ENCODE measurements around the gene MARVELD3.

MARVELD3 gene

GRCh38 chr16:71670537-71670936, 44.6 kb downstream of the MARVELD3 start:
- no peak overlapping the region for H3K9ac ChIP-seq (ENCODE audit: low read length)
- H2BK15ac ChIP-seq (ENCODE audit: low read depth, poor library complexity, severe bottlenecking) = no peak overlapping the region
- H3K14ac ChIP-seq (ENCODE audit: low read length in 2 of 2) = no peak overlapping the region
- peaks cover 4% of the 10 kb centered on the region for H3K79me1 ChIP-seq (replicated peaks; ENCODE audit: low read length, poor library complexity, severe bottlenecking)
- DNase-seq = no peak
- H3K9me3 ChIP-seq (ENCODE audit: control insufficient read depth, low read length) = no peaks in the 10 kb centered on the region
- H4K91ac ChIP-seq (ENCODE audit: low read length) = no peak overlapping the region
- 84% methylated on average over 4 of the region's 4 CpGs for WGBS
- H2AK5ac ChIP-seq (ENCODE audit: low read length, severe bottlenecking) = no peak overlapping the region
- peaks cover 16 to 89% of the 10 kb centered on the region in 2 experiments for H3K36me3 ChIP-seq (ENCODE audit: control insufficient read depth in 1 of 2, insufficient read depth in 2 of 2, low read depth in 1 of 2, low read length in 2 of 2)
- H3K18ac ChIP-seq (ENCODE audit: low read depth in 1 of 2, low read length in 2 of 2) = no peak overlapping the region
- H2BK12ac ChIP-seq (ENCODE audit: low read length in 2 of 2) = no peak overlapping the region
- no peaks in the 10 kb centered on the region for H3K4me1 ChIP-seq (ENCODE audit: control insufficient read depth, insufficient read depth, low read depth, low read length)
- no peak overlapping the region for H2BK120ac ChIP-seq (ENCODE audit: low read depth, low read length)
- H2BK5ac ChIP-seq (ENCODE audit: low read depth, low read length, poor library complexity, severe bottlenecking) = no peak overlapping the region
- no peak overlapping the region for H3K4ac ChIP-seq (ENCODE audit: low read depth in 1 of 2, low read length in 2 of 2)
- H3K4me3 ChIP-seq (ENCODE audit: insufficient read depth in 1 of 2, low read depth in 1 of 2, low read length in 2 of 2) = no peak overlapping the region
- no peak overlapping the region for H4K8ac ChIP-seq (ENCODE audit: low read length)
- H3K27ac ChIP-seq (ENCODE audit: low read length, poor library complexity, severe bottlenecking) = no peak overlapping the region
- H2AFZ ChIP-seq (ENCODE audit: low read depth, low read length) = no peak overlapping the region
- no peaks in the 10 kb centered on the region for H3K27me3 ChIP-seq (ENCODE audit: control insufficient read depth in 1 of 2, insufficient read depth in 1 of 2, low read length in 2 of 2)
- no peak overlapping the region for H3K4me2 ChIP-seq (ENCODE audit: low read length, poor library complexity, severe bottlenecking)
- H3K23ac ChIP-seq (ENCODE audit: low read length in 2 of 2) = peak overlapping the region in 1 of 2 experiments; percentile 64

GRCh38 chr16:71671165-71671564, 45.2 kb downstream of the MARVELD3 start:
- no peak overlapping the region for H2BK5ac ChIP-seq (ENCODE audit: low read depth, low read length, poor library complexity, severe bottlenecking)
- H3K9me3 ChIP-seq (ENCODE audit: control insufficient read depth, low read length) = no peaks in the 10 kb centered on the region
- H3K27ac ChIP-seq (ENCODE audit: low read length, poor library complexity, severe bottlenecking) = no peak overlapping the region
- no peak overlapping the region for H2BK15ac ChIP-seq (ENCODE audit: low read depth, poor library complexity, severe bottlenecking)
- H3K4me1 ChIP-seq (ENCODE audit: control insufficient read depth, insufficient read depth, low read depth, low read length) = no peaks in the 10 kb centered on the region
- H3K23ac ChIP-seq (ENCODE audit: low read length in 2 of 2) = no peak overlapping the region
- H2BK12ac ChIP-seq (ENCODE audit: low read length in 2 of 2) = no peak overlapping the region
- H3K4ac ChIP-seq (ENCODE audit: low read depth in 1 of 2, low read length in 2 of 2) = no peak overlapping the region
- H2AFZ ChIP-seq (ENCODE audit: low read depth, low read length) = no peak overlapping the region
- peaks cover 16 to 89% of the 10 kb centered on the region in 2 experiments for H3K36me3 ChIP-seq (ENCODE audit: control insufficient read depth in 1 of 2, insufficient read depth in 2 of 2, low read depth in 1 of 2, low read length in 2 of 2)
- no peak overlapping the region for H2BK120ac ChIP-seq (ENCODE audit: low read depth, low read length)
- H4K91ac ChIP-seq (ENCODE audit: low read length) = no peak overlapping the region
- no peak overlapping the region for H2AK5ac ChIP-seq (ENCODE audit: low read length, severe bottlenecking)
- H3K4me3 ChIP-seq (ENCODE audit: insufficient read depth in 1 of 2, low read depth in 1 of 2, low read length in 2 of 2) = no peak overlapping the region
- no peak overlapping the region for H3K9ac ChIP-seq (ENCODE audit: low read length)
- H4K8ac ChIP-seq (ENCODE audit: low read length) = no peak overlapping the region
- peaks cover 4% of the 10 kb centered on the region for H3K79me1 ChIP-seq (replicated peaks; ENCODE audit: low read length, poor library complexity, severe bottlenecking)
- no peaks in the 10 kb centered on the region for H3K27me3 ChIP-seq (ENCODE audit: control insufficient read depth in 1 of 2, insufficient read depth in 1 of 2, low read length in 2 of 2)
- H3K18ac ChIP-seq (ENCODE audit: low read depth in 1 of 2, low read length in 2 of 2) = no peak overlapping the region
- no peak for DNase-seq
- 98% methylated on average over 2 of the region's 3 CpGs for WGBS
- no peak overlapping the region for H3K4me2 ChIP-seq (ENCODE audit: low read length, poor library complexity, severe bottlenecking)
- H3K14ac ChIP-seq (ENCODE audit: low read length in 2 of 2) = no peak overlapping the region

- no peak overlapping the region for H3K14ac ChIP-seq (ENCODE audit: low read length in 2 of 2)
- no peak overlapping the region for H4K91ac ChIP-seq (ENCODE audit: low read length)
- H2BK15ac ChIP-seq (ENCODE audit: low read depth, poor library complexity, severe bottlenecking) = no peak overlapping the region
- H3K79me1 ChIP-seq (replicated peaks; ENCODE audit: low read length, poor library complexity, severe bottlenecking) = peaks cover 4% of the 10 kb centered on the region
- no peak for DNase-seq
- no peak overlapping the region for H4K8ac ChIP-seq (ENCODE audit: low read length)
- H3K18ac ChIP-seq (ENCODE audit: low read depth in 1 of 2, low read length in 2 of 2) = no peak overlapping the region
- H3K27me3 ChIP-seq (ENCODE audit: control insufficient read depth in 1 of 2, insufficient read depth in 1 of 2, low read length in 2 of 2) = no peaks in the 10 kb centered on the region
- H3K23ac ChIP-seq (ENCODE audit: low read length in 2 of 2) = no peak overlapping the region
- WGBS = 100% methylated on average over 2 of the region's 3 CpGs
- H3K4ac ChIP-seq (ENCODE audit: low read depth in 1 of 2, low read length in 2 of 2) = no peak overlapping the region
- H3K9ac ChIP-seq (ENCODE audit: low read length) = no peak overlapping the region
- H3K4me3 ChIP-seq (ENCODE audit: insufficient read depth in 1 of 2, low read depth in 1 of 2, low read length in 2 of 2) = no peak overlapping the region
- H2BK12ac ChIP-seq (ENCODE audit: low read length in 2 of 2) = no peak overlapping the region
- H3K4me1 ChIP-seq (ENCODE audit: control insufficient read depth, insufficient read depth, low read depth, low read length) = no peaks in the 10 kb centered on the region
- H3K36me3 ChIP-seq (ENCODE audit: control insufficient read depth in 1 of 2, insufficient read depth in 2 of 2, low read depth in 1 of 2, low read length in 2 of 2) = peaks cover 16 to 87% of the 10 kb centered on the region in 2 experiments
- no peaks in the 10 kb centered on the region for H3K9me3 ChIP-seq (ENCODE audit: control insufficient read depth, low read length)
- H3K27ac ChIP-seq (ENCODE audit: low read length, poor library complexity, severe bottlenecking) = no peak overlapping the region
- H2AFZ ChIP-seq (ENCODE audit: low read depth, low read length) = no peak overlapping the region
- no peak overlapping the region for H3K4me2 ChIP-seq (ENCODE audit: low read length, poor library complexity, severe bottlenecking)
- no peak overlapping the region for H2AK5ac ChIP-seq (ENCODE audit: low read length, severe bottlenecking)
- no peak overlapping the region for H2BK120ac ChIP-seq (ENCODE audit: low read depth, low read length)
- H2BK5ac ChIP-seq (ENCODE audit: low read depth, low read length, poor library complexity, severe bottlenecking) = no peak overlapping the region
These were observed 46.1 kb downstream of the MARVELD3 start for GRCh38 chr16:71672125-71672524.

GRCh38 chr16:71672803-71673581, 47.0 kb downstream of the MARVELD3 start:
- H3K27ac ChIP-seq (ENCODE audit: low read length, poor library complexity, severe bottlenecking) = no peak overlapping the region
- no peak for DNase-seq
- no peak overlapping the region for H3K4me2 ChIP-seq (ENCODE audit: low read length, poor library complexity, severe bottlenecking)
- H4K8ac ChIP-seq (ENCODE audit: low read length) = no peak overlapping the region
- H2BK15ac ChIP-seq (ENCODE audit: low read depth, poor library complexity, severe bottlenecking) = no peak overlapping the region
- no peak overlapping the region for H3K23ac ChIP-seq (ENCODE audit: low read length in 2 of 2)
- H3K18ac ChIP-seq (ENCODE audit: low read depth in 1 of 2, low read length in 2 of 2) = no peak overlapping the region
- H3K9me3 ChIP-seq (ENCODE audit: control insufficient read depth, low read length) = no peaks in the 10 kb centered on the region
- H3K9ac ChIP-seq (ENCODE audit: low read length) = no peak overlapping the region
- WGBS = 97% methylated on average over 2 of the region's 5 CpGs
- no peak overlapping the region for H3K14ac ChIP-seq (ENCODE audit: low read length in 2 of 2)
- no peak overlapping the region for H2BK5ac ChIP-seq (ENCODE audit: low read depth, low read length, poor library complexity, severe bottlenecking)
- no peak overlapping the region for H2AK5ac ChIP-seq (ENCODE audit: low read length, severe bottlenecking)
- H3K4me1 ChIP-seq (ENCODE audit: control insufficient read depth, insufficient read depth, low read depth, low read length) = no peaks in the 10 kb centered on the region
- no peak overlapping the region for H2BK12ac ChIP-seq (ENCODE audit: low read length in 2 of 2)
- no peak overlapping the region for H4K91ac ChIP-seq (ENCODE audit: low read length)
- H3K36me3 ChIP-seq (ENCODE audit: control insufficient read depth in 1 of 2, insufficient read depth in 2 of 2, low read depth in 1 of 2, low read length in 2 of 2) = peaks cover 16 to 85% of the 10 kb centered on the region in 2 experiments
- peaks cover 4% of the 10 kb centered on the region for H3K79me1 ChIP-seq (replicated peaks; ENCODE audit: low read length, poor library complexity, severe bottlenecking)
- no peak overlapping the region for H2BK120ac ChIP-seq (ENCODE audit: low read depth, low read length)
- H3K27me3 ChIP-seq (ENCODE audit: control insufficient read depth in 1 of 2, insufficient read depth in 1 of 2, low read length in 2 of 2) = no peaks in the 10 kb centered on the region
- H3K4me3 ChIP-seq (ENCODE audit: insufficient read depth in 1 of 2, low read depth in 1 of 2, low read length in 2 of 2) = no peak overlapping the region
- no peak overlapping the region for H3K4ac ChIP-seq (ENCODE audit: low read depth in 1 of 2, low read length in 2 of 2)
- no peak overlapping the region for H2AFZ ChIP-seq (ENCODE audit: low read depth, low read length)

Measured in mesenchymal stem cell (in vitro differentiated cells and primary cell).